K562 (cell line): ENCODE measurements around the gene SMIM13. TPM values are rescaled to one million over a fixed set of nuclear protein-coding genes. Genes with fewer than 3 reads are reported as not detected.

Experiments used
- ATAC-seq: fragments of 200-7000 bp; cut with Tn5 transposase; 3 replicates; pipeline ENCODE4 v1.9.1; 2020; ENCODE audit warnings: moderate library complexity
- BruUV-seq: library from RNA; stranded (reverse); fragments of 400-500 nt; replicated peaks from 2 replicates; lab custom pipeline; 2021; lab: Mats Ljungman, UMichigan
- CTCF ChIA-PET: fragments of 300-600 bp; formaldehyde crosslinking; extraction: SDS; loops from one replicate; lab custom pipeline; 2021; ENCODE audit warnings: low intra/inter-chr PET ratio; lab: Yijun Ruan, JAX
- POLR2A ChIA-PET: fragments of 300-600, 350-650 bp; sonication (Branson Sonifier 250); formaldehyde crosslinking; extraction: SDS; loops from one replicate; lab custom pipeline; 2021; ENCODE audit warnings: antibody characterized with exemption, inconsistent platforms; lab: Yijun Ruan, JAX
- DNase-seq, 4 experiments: peaks; one replicate each; pipeline versions ENCODE4 v3.0.0 to v3.0.0-alpha.2; 2011 to 2018; ENCODE audit warnings: low spot score in 3 of 4, mixed read lengths in 3 of 4; ENCODE audit errors: extremely low read depth in 1 of 4
- FAIRE-seq: peaks from 2 replicates; lab custom pipeline; 2011; peaks lifted over from hg19 to GRCh38; lab: Jason Lieb, UNC
- H2AFZ ChIP-seq: 2 replicates; pipeline ENCODE4 v1.6.0; 2011; ENCODE audit warnings: low read depth, low read length, control low read depth, inconsistent platforms
- H3K27ac ChIP-seq: fragments of 200-600 bp; 3 replicates; pipeline ENCODE4 v1.8.0; 2011; ENCODE audit warnings: low read depth, mild to moderate bottlenecking, control low read depth, inconsistent platforms, low read length, moderate library complexity, mixed read lengths; ENCODE audit errors: extremely low read depth
- H3K27me3 ChIP-seq, 2 experiments: fragments of 300-600 bp in 1 of 2; 2 replicates in 1 of 2; 3 replicates in 1 of 2; pipeline versions ENCODE4 v1.6.0 to v1.8.0; 2011; ENCODE audit warnings: inconsistent platforms in 2 of 2, low read length in 2 of 2, mild to moderate bottlenecking in 1 of 2, mixed read lengths in 1 of 2, moderate library complexity in 1 of 2; ENCODE audit not compliant: control insufficient read depth in 2 of 2, insufficient read depth in 2 of 2
- H3K36me3 ChIP-seq: fragments of 300-600 bp; 3 replicates; pipeline ENCODE4 v1.8.0; 2011; ENCODE audit warnings: mild to moderate bottlenecking, low read length, inconsistent platforms; ENCODE audit not compliant: control insufficient read depth, insufficient read depth
- H3K4me1 ChIP-seq, 2 experiments: fragments of 200-600 bp in 1 of 2; replicated peaks in 1 of 2; 2 replicates in 1 of 2; 3 replicates in 1 of 2; pipeline versions ENCODE4 v1.5.1 to v1.8.0; 2011; ENCODE audit warnings: inconsistent platforms in 2 of 2, low read length in 2 of 2, mild to moderate bottlenecking in 1 of 2, mixed read lengths in 1 of 2, moderate library complexity in 1 of 2; ENCODE audit not compliant: control insufficient read depth in 2 of 2, insufficient read depth in 2 of 2
- H3K4me2 ChIP-seq: 2 replicates; pipeline ENCODE4 v1.6.1; 2011; ENCODE audit warnings: low read length, control low read depth, inconsistent platforms, mixed read lengths; ENCODE audit not compliant: insufficient read depth
- H3K4me3 ChIP-seq: fragments of 200-600 bp; sonication (generic), shearing (Covaris generic); 2 replicates; pipeline ENCODE4 v1.5.1; 2016; ENCODE audit warnings: control low read depth, inconsistent platforms
- H3K79me2 ChIP-seq: fragments of 200-600 bp; 3 replicates; pipeline ENCODE4 v1.8.0; 2011; ENCODE audit warnings: low read length, inconsistent platforms; ENCODE audit not compliant: control insufficient read depth, insufficient read depth
- H3K9ac ChIP-seq, 2 experiments: 2 replicates each; pipeline versions ENCODE4 v1.6.0 to v1.6.1; 2011; ENCODE audit warnings: low read depth in 2 of 2, low read length in 2 of 2, control low read depth in 1 of 2, inconsistent platforms in 1 of 2, mild to moderate bottlenecking in 1 of 2, mixed read lengths in 1 of 2; ENCODE audit not compliant: insufficient read depth in 1 of 2
- H3K9me1 ChIP-seq: one replicate; pipeline ENCODE4 v1.6.0; 2011; ENCODE audit warnings: inconsistent platforms, mild to moderate bottlenecking, low read length, moderate library complexity; ENCODE audit not compliant: control insufficient read depth, insufficient read depth
- H3K9me3 ChIP-seq: replicated peaks from 2 replicates; pipeline ENCODE4 v1.5.1; 2011; ENCODE audit warnings: low read depth, low read length, inconsistent platforms; ENCODE audit not compliant: control insufficient read depth, insufficient read depth
- H4K20me1 ChIP-seq: replicated peaks from 2 replicates; pipeline ENCODE4 v1.6.1; 2011; ENCODE audit warnings: low read length, inconsistent platforms, mixed read lengths; ENCODE audit not compliant: control insufficient read depth, insufficient read depth
- CBFA2T2 ChIP-seq: fragments of 450-650 bp; conservative IDR thresholded peaks from 2 replicates; pipeline ENCODE4 v1.6.1; 2017; ENCODE audit warnings: mild to moderate bottlenecking
- CBFA2T3 ChIP-seq: fragments of 450-650 bp; IDR thresholded peaks from 2 replicates; pipeline ENCODE4 v1.6.1; 2017
- HMGN3 ChIP-seq: IDR thresholded peaks from 2 replicates; pipeline ENCODE4 v1.6.1; 2011; ENCODE audit warnings: borderline replicate concordance, low read depth, mild to moderate bottlenecking, mixed read lengths, low read length; ENCODE audit not compliant: insufficient read length; ENCODE audit errors: extremely low read depth
- TAL1 ChIP-seq: fragments of 450-650 bp; IDR thresholded peaks from 2 replicates; pipeline ENCODE4 v1.6.1; 2016; ENCODE audit warnings: mild to moderate bottlenecking
- WGBS: fragments of 100-300 bp; shearing (Covaris generic); methylation state at CpG from one replicate; pipeline ENCODE4 v1.1.6; 2016; ENCODE audit warnings: low coverage, mixed read lengths; ENCODE audit not compliant: insufficient coverage; ENCODE audit errors: missing lambda C conversion rate; 5-methylcytosine and 5-hydroxymethylcytosine counted together
- in situ Hi-C: fragments of 300-500 bp; cut with MboI; formaldehyde crosslinking; loops from 4 replicates; pipeline ENCODE4 v1.15.0; 2018; ENCODE audit warnings: inconsistent platforms, mixed read lengths
- intact Hi-C: fragments of 100-400 bp; cut with micrococcal nuclease; formaldehyde crosslinking; loops from 2 replicates; pipeline ENCODE4 v1.14.2; 2022
- polyA plus RNA-seq, 8 experiments: library from polyadenylated mRNA; depleted of rRNA in 4 of 8; stranded (reverse) in 5 of 8; unstranded in 3 of 8; fragments of >200 nt; fragmentation: Nextera tagmentation in 2 of 8; fragmentation: Illumina TruSeq in 1 of 8; extraction: Ambion mirVana in 2 of 8; extraction: Trizol in 1 of 8; gene quantifications; 2 replicates each; pipeline versions ENCODE4 v1.2.1 to v1.2.3, GENCODE V29; 2011 to 2014; ENCODE audit warnings: inconsistent platforms in 1 of 8, missing spikeins in 1 of 8
- total RNA-seq, 7 experiments: library from RNA; depleted of rRNA in 6 of 7; stranded (reverse); fragments of >200 nt in 6 of 7; fragmentation: Illumina TruSeq in 2 of 7; extraction: Trizol in 2 of 7; gene quantifications; 2 replicates each; pipeline versions ENCODE4 v1.2.1 to v1.2.3, GENCODE V29; 2011 to 2021; ENCODE audit warnings: low replicate concordance in 1 of 7
- TF ChIP-seq, protein P1 (sequence below): fragments of 450-650 bp; formaldehyde crosslinking; IDR thresholded peaks from 2 replicates; pipeline ENCODE4 v1.4.0; 2022; ENCODE audit warnings: missing genetic modification characterization

SMIM13 gene
- total and polyA plus RNA-seq, 9 of the 15 experiments (the other 6 are each of a cell fraction or from before 2014, with no cell fraction given), result 5.5 to 24.8 (median 11.7) TPM

- BruUV-seq, result no TSS peak
- no peak overlapping the region for H3K9ac ChIP-seq
- H4K20me1 ChIP-seq, result no peaks in the 10 kb centered on the region
- H3K4me2 ChIP-seq, result no peak overlapping the region
- peaks cover 4 to 6% of the 10 kb centered on the region in 2 experiments; a peak in 3 of 5 replicates for H3K4me1 ChIP-seq
- no peak overlapping the region for H3K27ac ChIP-seq
- H3K9me1 ChIP-seq, result no peaks in the 10 kb centered on the region
- no peaks in the 10 kb centered on the region for H3K36me3 ChIP-seq
- in situ Hi-C loops, result loop anchor here (5.0 kb wide), 2 partner anchors 110 to 590 kb away; no protein-coding TSS in a partner anchor
- intact Hi-C loops, result loop anchor here (10.0 kb wide), 1 partner anchor 507 kb away; no protein-coding TSS in a partner anchor
- ChIA-PET POLR2A (interaction anchor here (0.8 kb wide), 1 partner anchor 9 kb away, joined by 3 read pairs; no protein-coding TSS in a partner anchor), CTCF (interaction anchor here (0.5 to 2.3 kb wide), 2 partner anchors 113 to 219 kb away, joined by 4 to 9 read pairs; no protein-coding TSS in a partner anchor)
- H3K27me3 ChIP-seq, result no peaks in the 10 kb centered on the region; a peak in 1 of 5 replicates
- no peak overlapping the region for H3K4me3 ChIP-seq
- H2AFZ ChIP-seq, result no peak overlapping the region
- FAIRE-seq, result no peak
- TF ChIP-seq CBFA2T3, result peak; percentile 69
- TF ChIP-seq, protein P1, sequence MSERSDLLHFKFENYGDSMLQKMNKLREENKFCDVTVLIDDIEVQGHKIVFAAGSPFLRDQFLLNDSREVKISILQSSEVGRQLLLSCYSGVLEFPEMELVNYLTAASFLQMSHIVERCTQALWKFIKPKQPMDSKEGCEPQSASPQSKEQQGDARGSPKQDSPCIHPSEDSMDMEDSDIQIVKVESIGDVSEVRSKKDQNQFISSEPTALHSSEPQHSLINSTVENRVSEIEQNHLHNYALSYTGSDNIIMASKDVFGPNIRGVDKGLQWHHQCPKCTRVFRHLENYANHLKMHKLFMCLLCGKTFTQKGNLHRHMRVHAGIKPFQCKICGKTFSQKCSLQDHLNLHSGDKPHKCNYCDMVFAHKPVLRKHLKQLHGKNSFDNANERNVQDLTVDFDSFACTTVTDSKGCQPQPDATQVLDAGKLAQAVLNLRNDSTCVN (CRISPR knock-in tag), result no peak
- peak; percentile 55 for TF ChIP-seq CBFA2T2
- peak; percentile 25; the same call in 1 of the 2 replicates for TF ChIP-seq TAL1
- TF ChIP-seq HMGN3, result no peak
- H3K9me3 ChIP-seq, result no peaks in the 10 kb centered on the region
- peak in 1 of 4 experiments; percentile 16 for DNase-seq
- H3K79me2 ChIP-seq, result no peaks in the 10 kb centered on the region
- 0% methylated on average over 2 of the region's 2 CpGs for WGBS
- ATAC-seq, result no peak
Measured at GRCh38 chr6:11067348-11067747, 26.3 kb upstream of the SMIM13 start.
